T-helper 2 cell treated with Interferon-gamma antibody and Interleukin-4, amounts not matched to agents 5 μg/mL and 100 μg/mL, for 36 hours (primary cell): ENCODE measurements around the gene SCTR.
"Not testable (repeated sequence)": the region's sequence is repeated elsewhere in the genome, so short reads cannot be mapped to it uniquely, and the experiment has no call there.

Source experiments
- DNase-seq: peaks from one replicate; pipeline ENCODE4 v3.0.0; 2021; ENCODE audit warnings: low spot score
- H3K27ac Mint-ChIP-seq: one replicate; pipeline ENCODE4 v1.8.0; 2021; ENCODE audit warnings: mild to moderate bottlenecking, mixed read lengths
- H3K27me3 Mint-ChIP-seq: one replicate; pipeline ENCODE4 v1.8.0; 2021; ENCODE audit warnings: low read depth, mixed read lengths
- H3K36me3 Mint-ChIP-seq: one replicate; pipeline ENCODE4 v1.8.0; 2021; ENCODE audit warnings: low read depth, mixed read lengths
- H3K4me1 Mint-ChIP-seq: one replicate; pipeline ENCODE4 v1.8.0; 2021; ENCODE audit warnings: low read depth, mixed read lengths
- H3K4me3 Mint-ChIP-seq: one replicate; pipeline ENCODE4 v1.8.0; 2022; ENCODE audit warnings: mild to moderate bottlenecking, moderate library complexity, mixed read lengths
- H3K9me3 Mint-ChIP-seq: one replicate; pipeline ENCODE4 v1.8.0; 2021; ENCODE audit warnings: mixed read lengths

The SCTR gene

GRCh38 chr2:119415630-119416029, 108.7 kb downstream of the SCTR start:
- no peak overlapping the region for H3K4me3 Mint-ChIP-seq
- H3K4me1 Mint-ChIP-seq: peaks cover 3% of the 10 kb centered on the region
- H3K36me3 Mint-ChIP-seq: no peaks in the 10 kb centered on the region
- peaks cover 14% of the 10 kb centered on the region for H3K27me3 Mint-ChIP-seq
- no peaks in the 10 kb centered on the region for H3K9me3 Mint-ChIP-seq
- H3K27ac Mint-ChIP-seq: no peak overlapping the region
- no peak for DNase-seq

- Mint-ChIP-seq H3K27ac (no peak overlapping the region), H3K27me3 (peaks cover 15% of the 10 kb centered on the region), H3K4me1 (peaks cover 3% of the 10 kb centered on the region), H3K4me3 (no peak overlapping the region), H3K9me3 (no peaks in the 10 kb centered on the region), H3K36me3 (no peaks in the 10 kb centered on the region)
- no peak for DNase-seq
Measured at GRCh38 chr2:119414894-119415293, 109.4 kb downstream of the SCTR start.

GRCh38 chr2:119409506-119409905, 114.8 kb downstream of the SCTR start:
- H3K4me1 Mint-ChIP-seq: no peaks in the 10 kb centered on the region
- no peaks in the 10 kb centered on the region for H3K9me3 Mint-ChIP-seq
- H3K27ac Mint-ChIP-seq: no peak overlapping the region
- DNase-seq: no peak
- H3K4me3 Mint-ChIP-seq: no peak overlapping the region
- H3K36me3 Mint-ChIP-seq: no peaks in the 10 kb centered on the region
- H3K27me3 Mint-ChIP-seq: peaks cover 13% of the 10 kb centered on the region

GRCh38 chr2:119408221-119408619, 116.1 kb downstream of the SCTR start:
- Mint-ChIP-seq H3K4me1 (no peaks in the 10 kb centered on the region), H3K27me3 (peaks cover 13% of the 10 kb centered on the region), H3K4me3 (no peak overlapping the region), H3K27ac (no peak overlapping the region), H3K9me3 (no peaks in the 10 kb centered on the region), H3K36me3 (no peaks in the 10 kb centered on the region)
- no peak for DNase-seq

- Mint-ChIP-seq H3K36me3 (no peaks in the 10 kb centered on the region), H3K9me3 (no peaks in the 10 kb centered on the region), H3K27me3 (peaks cover 13% of the 10 kb centered on the region), H3K27ac (no peak overlapping the region), H3K4me1 (no peaks in the 10 kb centered on the region), H3K4me3 (no peak overlapping the region)
- peak; percentile 7 for DNase-seq
Measured at GRCh38 chr2:119407430-119408220, 116.7 kb downstream of the SCTR start.

- Mint-ChIP-seq H3K27ac (no peak overlapping the region), H3K4me1 (no peaks in the 10 kb centered on the region), H3K36me3 (no peaks in the 10 kb centered on the region), H3K9me3 (no peaks in the 10 kb centered on the region), H3K4me3 (no peak overlapping the region), H3K27me3 (peaks cover 3% of the 10 kb centered on the region)
- DNase-seq: no peak
Measured at GRCh38 chr2:119405151-119405550, 119.1 kb downstream of the SCTR start.

GRCh38 chr2:119403618-119404017, 120.7 kb downstream of the SCTR start:
- not testable (repeated sequence) for H3K27me3 Mint-ChIP-seq, H3K9me3 Mint-ChIP-seq, H3K4me3 Mint-ChIP-seq, H3K4me1 Mint-ChIP-seq, DNase-seq, H3K36me3 Mint-ChIP-seq, H3K27ac Mint-ChIP-seq

- Mint-ChIP-seq H3K36me3 (no peaks in the 10 kb centered on the region), H3K27ac (no peak overlapping the region), H3K27me3 (no peaks in the 10 kb centered on the region), H3K9me3 (no peaks in the 10 kb centered on the region), H3K4me1 (no peaks in the 10 kb centered on the region), H3K4me3 (no peak overlapping the region)
- no peak for DNase-seq
Measured at GRCh38 chr2:119402645-119403560, 121.4 kb downstream of the SCTR start.

GRCh38 chr2:119402106-119402505, 122.2 kb downstream of the SCTR start:
- no peak overlapping the region for H3K4me3 Mint-ChIP-seq
- no peaks in the 10 kb centered on the region for H3K27me3 Mint-ChIP-seq
- no peak for DNase-seq
- H3K9me3 Mint-ChIP-seq: no peaks in the 10 kb centered on the region
- no peak overlapping the region for H3K27ac Mint-ChIP-seq
- no peaks in the 10 kb centered on the region for H3K36me3 Mint-ChIP-seq
- H3K4me1 Mint-ChIP-seq: no peaks in the 10 kb centered on the region

- Mint-ChIP-seq H3K27ac (no peak overlapping the region), H3K36me3 (no peaks in the 10 kb centered on the region), H3K4me1 (no peaks in the 10 kb centered on the region), H3K9me3 (no peaks in the 10 kb centered on the region), H3K4me3 (no peak overlapping the region), H3K27me3 (peaks cover 2% of the 10 kb centered on the region)
- no peak for DNase-seq
Measured at GRCh38 chr2:119397196-119397595, 127.1 kb downstream of the SCTR start.

- Mint-ChIP-seq H3K4me1 (peaks cover 4% of the 10 kb centered on the region), H3K36me3 (no peaks in the 10 kb centered on the region), H3K27me3 (peaks cover 2% of the 10 kb centered on the region), H3K4me3 (no peak overlapping the region), H3K9me3 (no peaks in the 10 kb centered on the region), H3K27ac (no peak overlapping the region)
- no peak for DNase-seq
Measured at GRCh38 chr2:119393971-119394748, 130.1 kb downstream of the SCTR start.
